GM23338 (cell line): ENCODE measurements around the gene SPTB.

Experiments
- CTCF ChIP-seq, 2 experiments: fragments of 200-600 bp in 1 of 2; sonication (generic) in 1 of 2; conservative IDR thresholded peaks; 2 replicates each; pipeline versions ENCODE4 v1.5.1 to v1.6.1; 2016 to 2017; ENCODE audit warnings: antibody characterized with exemption in 2 of 2, low read depth in 2 of 2, mild to moderate bottlenecking in 2 of 2, moderate library complexity in 1 of 2
- POLR2AphosphoS5 ChIP-seq: IDR thresholded peaks from 2 replicates; pipeline ENCODE4 v1.6.1; 2016; ENCODE audit warnings: antibody characterized with exemption, low read depth

- no peak for TF ChIP-seq POLR2AphosphoS5
- no peak for TF ChIP-seq CTCF (conservative IDR thresholded peaks at IDR 0.05; ENCODE audit: low read depth in 2 of 2)
These were observed 61.6 kb downstream of the SPTB start for GRCh38 chr14:64818151-64818550.
